Esophagus muscularis mucosa (tissue), 4 donors: Measurements from ENCODE around the gene TMEM247. TPM values are rescaled to one million over a fixed set of nuclear protein-coding genes. Genes with fewer than 3 reads are reported as not detected.
"Not testable (repeated sequence)": the region's sequence is repeated elsewhere in the genome, so short reads cannot be mapped to it uniquely, and the experiment has no call there.

Source experiments
- DNase-seq: peaks from one replicate; pipeline ENCODE4 v3.0.0-alpha.2; 2017; ENCODE audit errors: extremely low spot score
- H3K27ac ChIP-seq, 4 donors: fragments of 200-600 bp; sonication (generic); replicated peaks in 1 of 4; 1 replicate in 3 of 4; 2 replicates in 1 of 4; pipeline ENCODE4 v1.5.1; 2016 to 2019; ENCODE audit warnings: mild to moderate bottlenecking in 1 of 4
- H3K27me3 ChIP-seq, 4 donors: fragments of 200-600 bp; sonication (generic); one replicate each; pipeline versions ENCODE4 v1.5.1 to v1.6.0; 2016 to 2019
- H3K36me3 ChIP-seq, 4 donors: fragments of 200-600 bp; sonication (generic); one replicate each; pipeline ENCODE4 v1.5.1; 2016 to 2019
- H3K4me1 ChIP-seq, 4 donors: fragments of 200-600 bp; sonication (generic); one replicate each; pipeline ENCODE4 v1.5.1; 2016 to 2019
- H3K4me3 ChIP-seq, 4 donors: fragments of 200-600 bp; sonication (generic); 1 replicate in 2 of 4; 2 replicates in 2 of 4; pipeline ENCODE4 v1.5.1; 2016 to 2019; ENCODE audit warnings: mild to moderate bottlenecking in 4 of 4, moderate library complexity in 1 of 4
- H3K9me3 ChIP-seq, 4 donors: fragments of 200-600 bp; sonication (generic); 1 replicate in 3 of 4; 2 replicates in 1 of 4; pipeline ENCODE4 v1.5.1; 2016 to 2019
- CTCF ChIP-seq, 3 experiments: fragments of 200-600 bp in 2 of 3; fragments of 450-650 bp in 1 of 3; sonication (generic) in 2 of 3; IDR thresholded peaks; one replicate each; pipeline ENCODE4 v1.5.1; 2017 to 2019; ENCODE audit warnings: antibody characterized with exemption in 3 of 3, mild to moderate bottlenecking in 2 of 3, moderate library complexity in 1 of 3
- EP300 ChIP-seq: sonication (generic); formaldehyde crosslinking; IDR thresholded peaks from one replicate; pipeline ENCODE4 v1.6.1; 2017; ENCODE audit warnings: antibody characterized with exemption
- POLR2A ChIP-seq: fragments of 450-650 bp; IDR thresholded peaks from one replicate; pipeline ENCODE4 v1.6.1; 2017; ENCODE audit warnings: antibody characterized with exemption, moderate library complexity, mild to moderate bottlenecking, low read depth
- POLR2AphosphoS5 ChIP-seq, 2 donors: sonication (generic); formaldehyde crosslinking; IDR thresholded peaks; one replicate each; pipeline ENCODE4 v1.6.1; 2017; ENCODE audit warnings: antibody characterized with exemption in 2 of 2
- WGBS: methylation state at CpG from one replicate; pipeline ENCODE4 v1.1.5; 2018; 5-methylcytosine and 5-hydroxymethylcytosine counted together
- intact Hi-C: fragments of 100-400 bp; cut with DNase I; formaldehyde crosslinking; loops from one replicate; pipeline ENCODE4 v1.15.1; 2023
- total RNA-seq, 4 donors: library from RNA; depleted of rRNA; stranded (reverse); fragments of >200 nt; gene quantifications; one replicate each; pipeline versions ENCODE4 v1.1.0 to v1.2.1, GENCODE V29; 2016

TMEM247 gene
- total RNA-seq, 4 donors from 2014 or later: not detected

- intact Hi-C loops: no loop called here
- no peak overlapping the region for H3K4me3 ChIP-seq
- H3K27ac ChIP-seq: peak overlapping the region; percentile 45 to 55 (median 50)
- TF ChIP-seq CTCF (IDR thresholded peaks at IDR 0.05): no peak
- no peak for TF ChIP-seq POLR2A
- TF ChIP-seq POLR2AphosphoS5 (IDR thresholded peaks at IDR 0.05): peak; percentile 29 to 31
- H3K4me1 ChIP-seq: peaks cover 8 to 23% (median 14%) of the 10 kb centered on the region in 4 donors
- DNase-seq: peak; percentile 86
- H3K36me3 ChIP-seq: no peaks in the 10 kb centered on the region
- 75% methylated on average over 10 of the region's 10 CpGs for WGBS
- no peaks in the 10 kb centered on the region for H3K27me3 ChIP-seq
- H3K9me3 ChIP-seq: peaks cover 0 to 12% (median 5%) of the 10 kb centered on the region in 4 donors
Observed at GRCh38 chr2:46520130-46520711, 40.9 kb downstream of the TMEM247 start.

- Histone ChIP-seq H3K4me1 (peaks cover 8 to 23% (median 14%) of the 10 kb centered on the region in 4 donors), H3K9me3 (peaks cover 0 to 7% (median 2%) of the 10 kb centered on the region in 4 donors), H3K27me3 (no peaks in the 10 kb centered on the region), H3K4me3 (no peak overlapping the region), H3K36me3 (no peaks in the 10 kb centered on the region), H3K27ac (peak overlapping the region; percentile 45 to 55 (median 50))
- peak; percentile 93 for DNase-seq
- WGBS: 22% methylated on average over 2 of the region's 2 CpGs
- intact Hi-C loops: no loop called here
- no peak for TF ChIP-seq POLR2A
- TF ChIP-seq POLR2AphosphoS5 (IDR thresholded peaks at IDR 0.05): peak; percentile 50 to 63
- TF ChIP-seq EP300: no peak
- TF ChIP-seq CTCF (IDR thresholded peaks at IDR 0.05): no peak
Observed at GRCh38 chr2:46521215-46521683, 41.9 kb downstream of the TMEM247 start.

- H3K4me1 ChIP-seq: peaks cover 8 to 23% (median 14%) of the 10 kb centered on the region in 4 donors
- DNase-seq, intact Hi-C loops, H3K36me3 ChIP-seq, H3K4me3 ChIP-seq, H3K9me3 ChIP-seq, H3K27ac ChIP-seq, H3K27me3 ChIP-seq: not testable (repeated sequence)
Observed at GRCh38 chr2:46522385-46522784, 43.0 kb downstream of the TMEM247 start.

- no peaks in the 10 kb centered on the region for H3K36me3 ChIP-seq
- DNase-seq: no peak
- 82% methylated on average over 3 of the region's 3 CpGs for WGBS
- no peak for TF ChIP-seq POLR2A
- TF ChIP-seq CTCF (IDR thresholded peaks at IDR 0.05): no peak
- TF ChIP-seq POLR2AphosphoS5 (IDR thresholded peaks at IDR 0.05): no peak
- no peak for TF ChIP-seq EP300
- no peak overlapping the region for H3K27ac ChIP-seq
- H3K4me3 ChIP-seq: no peak overlapping the region
- H3K4me1 ChIP-seq: peaks cover under 1 to 14% (median 9%) of the 10 kb centered on the region in 4 donors
- intact Hi-C loops: no loop called here
- no peaks in the 10 kb centered on the region for H3K27me3 ChIP-seq
- no peaks in the 10 kb centered on the region for H3K9me3 ChIP-seq
Observed at GRCh38 chr2:46525522-46526155, 46.3 kb downstream of the TMEM247 start.

- no peaks in the 10 kb centered on the region for H3K27me3 ChIP-seq
- no peak overlapping the region for H3K4me3 ChIP-seq
- intact Hi-C loops: no loop called here
- no peaks in the 10 kb centered on the region for H3K4me1 ChIP-seq
- no peaks in the 10 kb centered on the region for H3K9me3 ChIP-seq
- WGBS: 100% methylated on average over 1 of the region's 1 CpG
- DNase-seq: no peak
- TF ChIP-seq POLR2AphosphoS5 (IDR thresholded peaks at IDR 0.05) (no peak), CTCF (IDR thresholded peaks at IDR 0.05) (no peak), EP300 (no peak), POLR2A (no peak)
- H3K27ac ChIP-seq: no peak overlapping the region
- H3K36me3 ChIP-seq: no peaks in the 10 kb centered on the region
Observed at GRCh38 chr2:46528880-46529279, 49.5 kb downstream of the TMEM247 start.
